Heart left ventricle (tissue), 16 donors: ENCODE measurements around the gene CD164L2. TPM values are rescaled to one million over a fixed set of nuclear protein-coding genes. Genes with fewer than 3 reads are reported as not detected.

Experiments used
- ATAC-seq, 4 donors: fragments of 200-7000 bp; cut with Tn5 transposase; one replicate each; pipeline ENCODE4 v1.9.1; 2020 to 2022; ENCODE audit warnings: moderate library complexity in 4 of 4, mild to moderate bottlenecking in 3 of 4, moderate number of reproducible peaks in 1 of 4
- DNase-seq, 5 donors: peaks; one replicate each; pipeline ENCODE4 v3.0.0-alpha.2; 2020
- H3K27ac ChIP-seq, 12 donors: fragments of 200-600 bp; sonication (generic) in 4 of 12; one replicate each; pipeline versions ENCODE4 v1.5.0 to v1.8.0; 2016 to 2022; ENCODE audit warnings: mild to moderate bottlenecking in 2 of 12
- H3K27me3 ChIP-seq, 9 donors: fragments of 200-600 bp; sonication (generic) in 2 of 9; one replicate each; pipeline versions ENCODE4 v1.5.1 to v1.8.0; 2016 to 2022; ENCODE audit warnings: mild to moderate bottlenecking in 3 of 9
- H3K36me3 ChIP-seq, 9 donors: fragments of 200-600 bp; sonication (generic) in 2 of 9; one replicate each; pipeline versions ENCODE4 v1.5.0 to v1.8.0; 2018 to 2022; ENCODE audit warnings: mild to moderate bottlenecking in 2 of 9
- H3K4me1 ChIP-seq, 12 donors: fragments of 200-600 bp; sonication (generic) in 4 of 12; one replicate each; pipeline versions ENCODE4 v1.5.0 to v1.8.0; 2016 to 2022; ENCODE audit warnings: mild to moderate bottlenecking in 3 of 12
- H3K4me3 ChIP-seq, 12 donors: fragments of 200-600 bp; sonication (generic) in 4 of 12; one replicate each; pipeline versions ENCODE4 v1.5.0 to v1.8.0; 2017 to 2022; ENCODE audit warnings: mild to moderate bottlenecking in 9 of 12, moderate library complexity in 4 of 12
- H3K9me3 ChIP-seq, 12 donors: fragments of 200-600 bp; sonication (generic) in 4 of 12; one replicate each; pipeline versions ENCODE4 v1.5.0 to v1.8.0; 2016 to 2022; ENCODE audit warnings: mild to moderate bottlenecking in 1 of 12
- CTCF ChIP-seq, 12 donors: fragments of 200-600 bp; sonication (generic) in 4 of 12; IDR thresholded peaks; one replicate each; pipeline versions ENCODE4 v1.5.0 to v1.8.0; 2018 to 2022; ENCODE audit warnings: antibody characterized with exemption in 12 of 12, mild to moderate bottlenecking in 5 of 12
- POLR2A ChIP-seq, 2 donors: fragments of 450-650 bp; IDR thresholded peaks; one replicate each; pipeline ENCODE4 v1.6.1; 2017; ENCODE audit warnings: antibody characterized with exemption in 2 of 2, mild to moderate bottlenecking in 2 of 2, moderate library complexity in 2 of 2
- WGBS, 4 donors: extraction: QIAGEN DNeasy Blood & Tissue Kit in 2 of 4; methylation state at CpG; one replicate each; pipeline versions ENCODE4 v1.1.5 to v1.1.7; 2013 to 2018; 5-methylcytosine and 5-hydroxymethylcytosine counted together
- intact Hi-C, 10 donors: fragments of 100-400 bp; cut with DNase I; formaldehyde crosslinking; loops; one replicate each; pipeline versions ENCODE4 v1.11.1 to v1.14.2; 2022
- polyA plus RNA-seq, 2 donors: library from polyadenylated mRNA; stranded (reverse); fragments of 200-250 nt; gene quantifications; one replicate each; pipeline ENCODE4 v1.2.3, GENCODE V29; 2013
- total RNA-seq, 9 donors: library from RNA; depleted of rRNA in 2 of 9; stranded (reverse); fragments of >200 nt in 2 of 9; fragmentation: NEBNext Ultra II Directional in 3 of 9; extraction: Animal tissue kit (Norgen Biotek cat#: 25700) in 3 of 9; gene quantifications; one replicate each; pipeline versions ENCODE4 v1.1.0 to v1.2.4, GENCODE V29; 2016 to 2023
- donor health status: ischemic (EF 13 %, LVEDD 7.1; RV severe dilation, severe dysfunction).
- donor health status: healthy with polysubstance abuse.
- donor health status: DM: no; HTN: yes; CAD: no.
- donor health status: DM: no; HTN: no; CAD: no.
- donor health status: ischemic (EF 25% LVEDD 6.9; RV normal size, moderate dysfunction).
- donor health status: ischemic (EF 25% LVEDD 5.7; RV mildly dilated, moderate dysfunction).
- donor health status: healthy.
- donor health status: DM: yes; HTN: yes; CAD: no.
- donor health status: ischemic (EF 35%, LVEDD 5.7; RV mildly dilated, moderate dysfunction).
- donor health status: nonischemic (EF 11% LVEDD 7.7; RV severe dilation, severe dysfunction).
- donor health status: DM: yes; HTN: yes; CAD: no.
- donor health status: PGD.
- donor health status: ischemic (EF 29% LVEDD 5.4; RV normal size, mild dysfunction).
- donor health status: nonischemic (EF 23%, LVEDD 6.1; RV moderate dilation, normal function).

CD164L2 gene
- total and polyA plus RNA-seq, 11 donors = not detected

- Histone ChIP-seq H3K27me3 (no peaks in the 10 kb centered on the region), H3K9me3 (no peaks in the 10 kb centered on the region), H3K36me3 (peaks cover 0 to 52% (median 18%) of the 10 kb centered on the region in 9 donors), H3K4me3 (no peak overlapping the region), H3K4me1 (peaks cover 5 to 97% (median 52%) of the 10 kb centered on the region in 12 donors), H3K27ac (peak overlapping the region in 6 of 12 donors; percentile 4 to 41 (median 12))
- no peak for DNase-seq
- no peak for ATAC-seq
- no peak for TF ChIP-seq CTCF (IDR thresholded peaks at IDR 0.05)
- TF ChIP-seq POLR2A (IDR thresholded peaks at IDR 0.05) = no peak
- 63 to 77% (median 71%) methylated on average over 4 of the region's 4 CpGs for WGBS, 4 donors
- intact Hi-C loops = no loop called here
Observed at GRCh38 chr1:27423709-27424108, 40.6 kb upstream of the CD164L2 start.

- H3K4me3 ChIP-seq = no peak overlapping the region
- H3K27ac ChIP-seq = peak overlapping the region; percentile 8 to 89 (median 74)
- intact Hi-C loops = loop anchor here in 4 of 10 donors (5.0 kb wide), 3 partner anchors 69 to 189 kb away; partner anchors contain the start of gene AHDC1 (in 1 of the 4)
- DNase-seq (peak in 4 of 5 donors; percentile 69 to 86 (median 77)), ATAC-seq (peak; percentile 75 to 94 (median 92))
- no peaks in the 10 kb centered on the region for H3K27me3 ChIP-seq
- WGBS, 4 donors = 30 to 40% (median 33%) methylated on average over 14 of the region's 14 CpGs
- no peak for TF ChIP-seq POLR2A (IDR thresholded peaks at IDR 0.05)
- TF ChIP-seq CTCF (IDR thresholded peaks at IDR 0.05) = no peak
- H3K4me1 ChIP-seq = peaks cover 3 to 82% (median 54%) of the 10 kb centered on the region in 12 donors
- H3K9me3 ChIP-seq = no peaks in the 10 kb centered on the region
- peaks cover 0 to 64% (median 53%) of the 10 kb centered on the region in 9 donors for H3K36me3 ChIP-seq
Observed at GRCh38 chr1:27418326-27419185, 35.4 kb upstream of the CD164L2 start.

GRCh38 chr1:27417713-27418112 is 34.6 kb upstream of the CD164L2 start:
- TF ChIP-seq POLR2A (IDR thresholded peaks at IDR 0.05) = no peak
- no peak for TF ChIP-seq CTCF (IDR thresholded peaks at IDR 0.05)

More at GRCh38 chr1:27417713-27418112, 34.6 kb upstream of the CD164L2 start:
- ATAC-seq (no peak), DNase-seq (no peak)
- intact Hi-C loops = loop anchor here in 4 of 10 donors (5.0 kb wide), 3 partner anchors 70 to 190 kb away; partner anchors contain the start of gene AHDC1 (in 1 of the 4)
- peaks cover 3 to 77% (median 57%) of the 10 kb centered on the region in 12 donors for H3K4me1 ChIP-seq
- WGBS, 4 donors = 68 to 79% (median 73%) methylated on average over 3 of the region's 3 CpGs
- H3K4me3 ChIP-seq = no peak overlapping the region
- no peaks in the 10 kb centered on the region for H3K27me3 ChIP-seq
- no peaks in the 10 kb centered on the region for H3K9me3 ChIP-seq
- H3K36me3 ChIP-seq = peaks cover 0 to 73% (median 62%) of the 10 kb centered on the region in 9 donors
- H3K27ac ChIP-seq = peak overlapping the region; percentile 8 to 89 (median 74)
